Raji (cell line): Measurements from ENCODE around the gene PPP5C.

Experiments used
- POLR2A ChIP-seq: IDR thresholded peaks from 2 replicates; pipeline ENCODE4 v1.6.1; 2011; ENCODE audit warnings: low read depth, low read length, control low read depth; ENCODE audit not compliant: insufficient read depth

PPP5C gene, protein sequence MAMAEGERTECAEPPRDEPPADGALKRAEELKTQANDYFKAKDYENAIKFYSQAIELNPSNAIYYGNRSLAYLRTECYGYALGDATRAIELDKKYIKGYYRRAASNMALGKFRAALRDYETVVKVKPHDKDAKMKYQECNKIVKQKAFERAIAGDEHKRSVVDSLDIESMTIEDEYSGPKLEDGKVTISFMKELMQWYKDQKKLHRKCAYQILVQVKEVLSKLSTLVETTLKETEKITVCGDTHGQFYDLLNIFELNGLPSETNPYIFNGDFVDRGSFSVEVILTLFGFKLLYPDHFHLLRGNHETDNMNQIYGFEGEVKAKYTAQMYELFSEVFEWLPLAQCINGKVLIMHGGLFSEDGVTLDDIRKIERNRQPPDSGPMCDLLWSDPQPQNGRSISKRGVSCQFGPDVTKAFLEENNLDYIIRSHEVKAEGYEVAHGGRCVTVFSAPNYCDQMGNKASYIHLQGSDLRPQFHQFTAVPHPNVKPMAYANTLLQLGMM

GRCh38 chr19:46346821-46347571, at the start of gene PPP5C:
Gene PPP5C (plus strand): TSS chr19:46347087. CDS start chr19:46347097, 10 bp downstream.
- peak; percentile 75 for TF ChIP-seq POLR2A

GRCh38 chr19:46297700-46298478, 49.0 kb upstream of the PPP5C start:
- TF ChIP-seq POLR2A: no peak

DNA sequence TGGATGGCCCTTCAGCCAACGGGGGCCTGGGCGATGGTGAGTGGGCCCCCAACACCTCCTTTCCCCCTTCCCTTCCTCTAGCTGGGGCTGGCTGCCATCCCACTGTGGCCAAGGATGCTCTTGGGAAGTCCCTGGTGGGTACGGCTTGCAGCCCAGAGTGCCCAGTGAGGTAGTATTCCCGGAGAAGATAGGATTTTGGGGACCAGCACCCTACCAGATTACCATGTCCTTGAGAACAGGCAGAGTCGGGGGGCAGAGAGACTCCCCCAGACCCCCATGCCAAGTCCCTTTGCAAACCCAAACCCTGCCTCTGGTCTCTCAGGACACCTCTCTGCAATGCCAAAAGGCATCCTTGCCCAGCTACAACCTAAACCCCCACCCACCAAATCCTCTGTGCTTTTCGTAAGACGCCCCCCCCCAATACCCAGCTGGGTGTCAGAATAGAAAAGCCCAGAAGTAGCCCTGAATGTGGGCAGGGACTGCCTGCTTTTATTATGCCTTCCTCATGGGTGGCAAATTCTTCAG, 48.3 kb upstream of the PPP5C start:
- TF ChIP-seq POLR2A: no peak

GRCh38 chr19:46299004-46299509, 47.8 kb upstream of the PPP5C start:
- no peak for TF ChIP-seq POLR2A

GRCh38 chr19:46299695-46300094, 47.2 kb upstream of the PPP5C start:
- no peak for TF ChIP-seq POLR2A

DNA sequence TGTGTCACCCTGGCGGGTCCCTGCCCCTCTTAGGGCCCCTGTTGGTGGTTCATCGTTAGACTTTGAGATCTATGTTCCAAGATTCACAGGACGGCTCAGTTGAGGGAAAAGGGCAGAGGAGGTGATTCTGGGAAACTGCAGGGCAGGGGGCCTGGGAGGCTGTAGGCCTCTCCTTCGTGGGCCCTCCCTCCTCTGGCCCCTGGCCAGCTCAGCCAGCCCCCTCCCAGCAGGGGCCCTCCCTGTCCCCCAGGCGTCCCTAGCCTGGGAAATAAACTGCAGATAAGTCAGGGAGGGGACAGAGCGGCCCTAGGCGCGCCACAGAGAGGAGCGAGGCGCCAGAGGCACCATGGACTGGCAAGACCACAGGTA, 43.6 kb upstream of the PPP5C start:
- TF ChIP-seq POLR2A: no peak

DNA sequence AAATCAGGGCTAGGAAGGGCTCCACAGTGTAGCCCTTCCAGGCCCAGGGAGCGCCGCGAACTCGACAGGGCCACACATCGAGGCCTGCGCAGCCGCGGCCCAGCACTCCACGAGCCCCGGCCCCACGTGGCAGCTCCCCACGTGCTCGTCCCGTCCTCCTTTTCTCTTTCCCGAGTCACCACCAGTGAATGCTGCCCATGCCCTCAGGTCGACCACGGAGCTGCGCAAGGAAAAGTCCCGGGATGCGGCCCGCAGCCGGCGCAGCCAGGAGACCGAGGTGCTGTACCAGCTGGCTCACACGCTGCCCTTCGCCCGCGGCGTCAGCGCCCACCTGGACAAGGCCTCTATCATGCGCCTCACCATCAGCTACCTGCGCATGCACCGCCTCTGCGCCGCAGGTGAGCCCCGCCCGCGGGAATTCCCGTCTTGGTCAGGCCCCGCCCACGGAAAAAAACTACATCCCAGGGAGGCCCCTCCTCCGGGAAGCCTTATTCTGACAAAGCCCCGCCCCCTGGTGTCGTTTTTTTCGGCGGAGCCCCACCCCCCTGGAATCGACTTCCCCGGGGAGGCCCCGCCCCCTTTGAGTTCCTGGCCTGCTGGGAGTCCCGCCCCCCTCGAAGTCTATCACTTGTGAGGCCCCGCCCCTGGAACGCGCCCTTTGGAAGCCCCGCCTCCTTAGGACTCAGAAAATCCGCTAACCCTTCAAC, 43.0 kb upstream of the PPP5C start:
- TF ChIP-seq POLR2A: no peak

- no peak for TF ChIP-seq POLR2A
Observed at GRCh38 chr19:46306501-46306900, 40.4 kb upstream of the PPP5C start.

GRCh38 chr19:46308510-46308909, 38.4 kb upstream of the PPP5C start:
- TF ChIP-seq POLR2A: no peak

DNA sequence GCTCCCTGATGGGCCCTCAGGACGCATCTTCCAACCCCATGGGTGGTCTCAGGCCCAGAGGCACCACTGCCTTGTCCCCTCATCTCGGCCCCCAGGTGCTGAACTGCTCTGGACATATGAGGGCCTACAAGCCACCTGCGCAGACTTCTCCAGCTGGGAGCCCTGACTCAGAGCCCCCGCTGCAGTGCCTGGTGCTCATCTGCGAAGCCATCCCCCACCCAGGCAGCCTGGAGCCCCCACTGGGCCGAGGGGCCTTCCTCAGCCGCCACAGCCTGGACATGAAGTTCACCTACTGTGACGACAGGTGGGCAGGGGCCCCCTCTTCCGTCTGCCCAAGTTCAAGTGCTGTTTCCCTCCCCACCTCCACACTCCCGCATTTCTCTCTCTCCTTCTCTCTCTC, 37.8 kb upstream of the PPP5C start:
- no peak for TF ChIP-seq POLR2A

GRCh38 chr19:46311444-46311843, 35.4 kb upstream of the PPP5C start:
- TF ChIP-seq POLR2A: no peak

DNA sequence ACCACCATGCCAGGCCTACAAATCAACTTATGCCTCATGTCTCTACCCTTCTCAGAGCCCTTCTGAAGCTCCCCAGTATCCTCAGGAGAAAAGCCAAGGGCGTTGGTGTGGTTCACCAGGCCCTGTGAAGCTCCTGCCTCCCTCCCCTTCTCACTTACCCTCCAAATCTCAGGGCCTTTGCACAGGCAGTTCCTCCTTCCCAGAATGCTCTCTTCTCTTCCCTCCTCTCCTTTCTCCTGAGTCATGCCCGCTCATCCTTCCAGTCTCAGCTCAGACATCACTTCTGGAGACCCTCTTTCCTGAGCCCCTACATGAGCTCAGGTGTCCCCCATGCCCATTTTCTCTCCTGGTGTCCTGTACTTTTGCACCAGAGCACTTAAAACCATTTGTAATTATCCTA, 29.5 kb upstream of the PPP5C start:
- no peak for TF ChIP-seq POLR2A

DNA sequence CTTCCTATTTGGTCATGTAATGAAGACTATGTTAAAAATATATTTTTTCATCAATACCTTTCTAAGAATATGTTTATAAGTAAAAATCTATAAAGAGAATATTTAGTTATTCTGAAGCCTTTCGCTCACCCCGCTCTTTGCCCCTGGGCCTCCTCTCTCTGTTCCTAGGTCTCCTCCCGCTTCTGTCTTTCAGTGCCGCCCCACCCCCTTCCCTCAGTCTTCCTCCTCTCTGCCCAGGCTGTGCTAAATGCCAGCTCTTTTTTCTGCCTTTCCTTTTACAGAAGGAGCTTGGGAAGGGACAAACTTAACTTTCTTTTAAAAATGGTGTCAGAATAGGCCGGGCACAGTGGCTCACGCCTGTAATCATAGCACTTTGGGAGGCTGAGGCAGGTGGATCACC, 27.3 kb upstream of the PPP5C start:
- TF ChIP-seq POLR2A: no peak

DNA sequence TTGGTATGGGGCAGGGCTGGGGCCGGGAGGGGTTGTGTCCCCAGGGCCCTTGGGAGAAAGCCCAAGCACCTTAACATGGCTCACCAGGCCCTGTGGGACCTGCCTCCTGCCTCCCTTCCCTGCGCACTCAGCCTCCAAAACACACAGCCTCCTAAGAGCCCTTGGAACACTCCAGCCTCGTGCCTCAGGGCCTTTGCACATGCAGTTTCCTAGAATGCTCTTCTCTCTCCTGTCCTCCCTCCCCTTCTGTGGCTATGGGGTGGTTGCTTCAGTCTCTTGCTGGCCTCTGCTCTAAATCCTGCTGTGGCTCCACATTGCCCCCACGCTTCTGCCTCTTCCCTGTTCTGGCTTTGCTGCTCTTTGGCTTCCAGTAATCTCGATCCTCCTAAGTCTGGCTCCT, 26.3 kb upstream of the PPP5C start:
- TF ChIP-seq POLR2A: no peak
